Effector memory CD4-positive, alpha-beta T cell (primary cell): ENCODE measurements around the gene TRAM2.

Experiments used
- DNase-seq, 3 donors: peaks; one replicate each; pipeline ENCODE4 v3.0.0-alpha.2; 2020
- H3K27ac ChIP-seq: 2 replicates; pipeline ENCODE4 v1.7.0; 2013; ENCODE audit warnings: mild to moderate bottlenecking, low read length, moderate library complexity; ENCODE audit not compliant: insufficient read depth, poor library complexity, severe bottlenecking
- H3K27me3 ChIP-seq: replicated peaks from 2 replicates; pipeline ENCODE4 v1.7.0; 2013; ENCODE audit warnings: mild to moderate bottlenecking, low read length; ENCODE audit not compliant: insufficient read depth, control insufficient read depth, poor library complexity, severe bottlenecking
- H3K36me3 ChIP-seq: 2 replicates; pipeline ENCODE4 v1.7.0; 2013; ENCODE audit warnings: mild to moderate bottlenecking, low read length, moderate library complexity; ENCODE audit not compliant: control insufficient read depth, insufficient read depth
- H3K4me1 ChIP-seq: 2 replicates; pipeline ENCODE4 v1.7.0; 2013; ENCODE audit warnings: low read length, mild to moderate bottlenecking; ENCODE audit not compliant: control insufficient read depth, insufficient read depth, poor library complexity, severe bottlenecking
- H3K4me3 ChIP-seq: 2 replicates; pipeline ENCODE4 v1.7.0; 2013; ENCODE audit warnings: low read length, low read depth, mild to moderate bottlenecking; ENCODE audit not compliant: insufficient read depth, poor library complexity, severe bottlenecking
- H3K9me3 ChIP-seq: 2 replicates; pipeline ENCODE4 v1.7.0; 2013; ENCODE audit warnings: mild to moderate bottlenecking, low read length, moderate library complexity; ENCODE audit not compliant: control insufficient read depth

The TRAM2 gene

GRCh38 chr6:52548353-52548713, 28.5 kb downstream of the TRAM2 start:
- Histone ChIP-seq H3K27ac (no peak overlapping the region), H3K36me3 (no peaks in the 10 kb centered on the region)

GRCh38 chr6:52547647-52548352, 29.1 kb downstream of the TRAM2 start:
- H3K36me3 ChIP-seq, result no peaks in the 10 kb centered on the region
- no peaks in the 10 kb centered on the region for H3K9me3 ChIP-seq
- no peaks in the 10 kb centered on the region for H3K4me1 ChIP-seq
- no peak overlapping the region for H3K27ac ChIP-seq
- H3K27me3 ChIP-seq, result no peaks in the 10 kb centered on the region
- DNase-seq, result no peak
- no peak overlapping the region for H3K4me3 ChIP-seq

More at GRCh38 chr6:52548353-52548713, 28.5 kb downstream of the TRAM2 start:
- H3K4me3 ChIP-seq, result no peak overlapping the region
- no peak for DNase-seq
- H3K4me1 ChIP-seq, result no peaks in the 10 kb centered on the region
- H3K9me3 ChIP-seq, result no peaks in the 10 kb centered on the region
- no peaks in the 10 kb centered on the region for H3K27me3 ChIP-seq

- H3K36me3 ChIP-seq, result no peaks in the 10 kb centered on the region
- H3K27ac ChIP-seq, result no peak overlapping the region
- H3K27me3 ChIP-seq, result no peaks in the 10 kb centered on the region
- no peak for DNase-seq
- no peaks in the 10 kb centered on the region for H3K4me1 ChIP-seq
- H3K4me3 ChIP-seq, result no peak overlapping the region
- H3K9me3 ChIP-seq, result no peaks in the 10 kb centered on the region
Observed at GRCh38 chr6:52546678-52547077, 30.2 kb downstream of the TRAM2 start.

- no peaks in the 10 kb centered on the region for H3K36me3 ChIP-seq
- DNase-seq, result no peak
- H3K27me3 ChIP-seq, result no peaks in the 10 kb centered on the region
- no peak overlapping the region for H3K4me3 ChIP-seq
- H3K9me3 ChIP-seq, result no peaks in the 10 kb centered on the region
- no peak overlapping the region for H3K27ac ChIP-seq
- no peaks in the 10 kb centered on the region for H3K4me1 ChIP-seq
Observed at GRCh38 chr6:52546192-52546591, 30.7 kb downstream of the TRAM2 start.

- DNase-seq, result no peak
- no peak overlapping the region for H3K4me3 ChIP-seq
- no peak overlapping the region for H3K27ac ChIP-seq
- H3K27me3 ChIP-seq, result no peaks in the 10 kb centered on the region
- no peaks in the 10 kb centered on the region for H3K9me3 ChIP-seq
- H3K36me3 ChIP-seq, result no peaks in the 10 kb centered on the region
- no peaks in the 10 kb centered on the region for H3K4me1 ChIP-seq
Observed at GRCh38 chr6:52545406-52546119, 31.3 kb downstream of the TRAM2 start.

GRCh38 chr6:52544602-52545405, 32.1 kb downstream of the TRAM2 start:
- Histone ChIP-seq H3K27me3 (no peaks in the 10 kb centered on the region), H3K9me3 (no peaks in the 10 kb centered on the region), H3K4me3 (no peak overlapping the region), H3K4me1 (no peaks in the 10 kb centered on the region), H3K27ac (no peak overlapping the region), H3K36me3 (no peaks in the 10 kb centered on the region)
- DNase-seq, result no peak

GRCh38 chr6:52543729-52544601, 32.9 kb downstream of the TRAM2 start:
- no peak overlapping the region for H3K4me3 ChIP-seq
- DNase-seq, result no peak
- H3K36me3 ChIP-seq, result no peaks in the 10 kb centered on the region
- H3K4me1 ChIP-seq, result no peaks in the 10 kb centered on the region
- H3K27me3 ChIP-seq, result no peaks in the 10 kb centered on the region
- no peak overlapping the region for H3K27ac ChIP-seq
- no peaks in the 10 kb centered on the region for H3K9me3 ChIP-seq

GRCh38 chr6:52543262-52543661, 33.6 kb downstream of the TRAM2 start:
- Histone ChIP-seq H3K4me3 (no peak overlapping the region), H3K36me3 (no peaks in the 10 kb centered on the region), H3K9me3 (no peaks in the 10 kb centered on the region), H3K27ac (no peak overlapping the region), H3K27me3 (no peaks in the 10 kb centered on the region), H3K4me1 (peaks cover 2% of the 10 kb centered on the region)
- no peak for DNase-seq

- Histone ChIP-seq H3K4me1 (peaks cover 13% of the 10 kb centered on the region), H3K27ac (no peak overlapping the region), H3K36me3 (no peaks in the 10 kb centered on the region), H3K27me3 (no peaks in the 10 kb centered on the region), H3K9me3 (no peaks in the 10 kb centered on the region), H3K4me3 (no peak overlapping the region)
- no peak for DNase-seq
Observed at GRCh38 chr6:52541135-52541534, 35.7 kb downstream of the TRAM2 start.
